NB4 (cell line): Measurements from ENCODE around the gene KRT77.

Source experiments
- POLR2A ChIP-seq: IDR thresholded peaks from 2 replicates; pipeline ENCODE4 v1.6.1; 2011; ENCODE audit warnings: mild to moderate bottlenecking; ENCODE audit not compliant: insufficient read length; ENCODE audit errors: extremely low read depth
- TF ChIP-seq, protein P1 (sequence below): IDR thresholded peaks from one replicate; pipeline ENCODE4 v1.5.1; 2012; ENCODE audit warnings: low read depth, low read length

DNA sequence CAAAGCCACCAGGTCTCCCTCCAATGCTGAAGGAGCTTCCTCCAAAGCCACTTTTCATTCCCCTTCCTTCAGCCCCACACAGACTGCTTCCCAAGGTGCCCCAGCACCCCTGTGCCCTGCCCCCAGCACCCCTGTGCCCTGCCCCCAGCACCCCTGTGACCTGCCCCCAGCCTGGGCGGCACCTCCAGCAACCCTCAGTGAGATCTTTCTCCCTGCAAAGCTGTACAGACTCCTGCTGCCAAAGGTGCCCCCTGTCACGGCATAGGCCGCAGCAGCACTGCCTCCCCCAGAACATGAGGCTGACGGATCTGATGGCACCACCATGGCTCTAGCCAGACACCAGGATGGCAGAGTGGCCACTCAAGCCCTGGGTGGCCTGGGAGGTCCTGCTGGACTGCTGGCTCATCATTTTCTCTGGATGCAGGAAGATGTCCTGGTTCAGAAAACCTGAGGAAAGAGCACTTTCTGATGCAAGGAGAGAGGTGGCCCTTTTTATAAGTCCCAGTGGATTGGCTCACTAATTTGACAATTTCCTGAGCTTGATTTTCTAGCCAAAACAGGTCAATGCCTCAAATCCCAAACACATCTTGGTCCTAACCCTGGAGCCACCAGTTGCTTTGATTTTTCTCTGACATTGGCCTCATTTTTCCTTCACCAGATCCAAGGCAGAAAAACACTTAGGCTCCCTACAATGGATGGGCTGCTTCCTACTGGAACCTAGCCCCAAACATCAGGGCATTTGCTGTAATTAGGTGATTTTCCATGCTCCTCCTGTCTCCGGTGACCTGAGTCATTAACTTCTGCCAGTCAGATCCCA, 32.7 kb upstream of the KRT77 start:
- TF ChIP-seq, protein P1, sequence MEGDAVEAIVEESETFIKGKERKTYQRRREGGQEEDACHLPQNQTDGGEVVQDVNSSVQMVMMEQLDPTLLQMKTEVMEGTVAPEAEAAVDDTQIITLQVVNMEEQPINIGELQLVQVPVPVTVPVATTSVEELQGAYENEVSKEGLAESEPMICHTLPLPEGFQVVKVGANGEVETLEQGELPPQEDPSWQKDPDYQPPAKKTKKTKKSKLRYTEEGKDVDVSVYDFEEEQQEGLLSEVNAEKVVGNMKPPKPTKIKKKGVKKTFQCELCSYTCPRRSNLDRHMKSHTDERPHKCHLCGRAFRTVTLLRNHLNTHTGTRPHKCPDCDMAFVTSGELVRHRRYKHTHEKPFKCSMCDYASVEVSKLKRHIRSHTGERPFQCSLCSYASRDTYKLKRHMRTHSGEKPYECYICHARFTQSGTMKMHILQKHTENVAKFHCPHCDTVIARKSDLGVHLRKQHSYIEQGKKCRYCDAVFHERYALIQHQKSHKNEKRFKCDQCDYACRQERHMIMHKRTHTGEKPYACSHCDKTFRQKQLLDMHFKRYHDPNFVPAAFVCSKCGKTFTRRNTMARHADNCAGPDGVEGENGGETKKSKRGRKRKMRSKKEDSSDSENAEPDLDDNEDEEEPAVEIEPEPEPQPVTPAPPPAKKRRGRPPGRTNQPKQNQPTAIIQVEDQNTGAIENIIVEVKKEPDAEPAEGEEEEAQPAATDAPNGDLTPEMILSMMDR: no peak
- TF ChIP-seq POLR2A: no peak
